HepG2 (cell line): ENCODE measurements around the gene LUC7L. TPM values are rescaled to one million over a fixed set of nuclear protein-coding genes. Genes with fewer than 3 reads are reported as not detected.
"Not testable (repeated sequence)": the region's sequence is repeated elsewhere in the genome, so short reads cannot be mapped to it uniquely, and the experiment has no call there.

Experiments
- ATAC-seq: fragments of 200-7000 bp; cut with Tn5 transposase; 3 replicates; pipeline ENCODE4 v1.9.1; 2020; ENCODE audit warnings: mild to moderate bottlenecking, moderate library complexity
- BruUV-seq: library from RNA; stranded (reverse); fragments of 400-500 nt; replicated peaks from 2 replicates; lab custom pipeline; 2021; lab: Mats Ljungman, UMichigan
- CTCF ChIA-PET: fragments of 300-600 bp; formaldehyde crosslinking; extraction: SDS; loops from one replicate; lab custom pipeline; 2021; ENCODE audit warnings: low total read pairs, inconsistent platforms, low intra/inter-chr PET ratio; lab: Yijun Ruan, JAX
- POLR2A ChIA-PET: fragments of 350-600 bp; sonication (Branson Sonifier 250); formaldehyde crosslinking; loops from one replicate; lab custom pipeline; 2020; ENCODE audit warnings: antibody characterized with exemption, inconsistent platforms; lab: Yijun Ruan, JAX
- DNase-seq: peaks from one replicate; pipeline ENCODE4 v3.0.0-alpha.2; 2015; ENCODE audit warnings: low spot score
- FAIRE-seq: peaks from 3 replicates; lab custom pipeline; 2011; peaks lifted over from hg19 to GRCh38; lab: Jason Lieb, UNC
- H2AFZ ChIP-seq: one replicate; pipeline ENCODE4 v1.6.1; 2011; ENCODE audit warnings: low read length, inconsistent platforms
- H3K27ac ChIP-seq: fragments of 300-600 bp; 3 replicates; pipeline ENCODE4 v1.8.0; 2011; ENCODE audit warnings: mixed run types, mild to moderate bottlenecking, mixed read lengths, low read length, inconsistent platforms; ENCODE audit not compliant: insufficient read depth; ENCODE audit errors: extremely low read length
- H3K27me3 ChIP-seq, 2 experiments: fragments of 200-600 bp in 1 of 2; 2 replicates in 1 of 2; 3 replicates in 1 of 2; pipeline versions ENCODE4 v1.6.0 to v1.8.0; 2011; ENCODE audit warnings: low read length in 2 of 2, mild to moderate bottlenecking in 2 of 2, moderate library complexity in 2 of 2, inconsistent platforms in 1 of 2; ENCODE audit not compliant: insufficient read depth in 2 of 2, control insufficient read depth in 1 of 2
- H3K36me3 ChIP-seq, 2 experiments: fragments of 200-600 bp in 1 of 2; replicated peaks in 1 of 2; 2 replicates in 1 of 2; 3 replicates in 1 of 2; pipeline versions ENCODE4 v1.5.1 to v1.8.0; 2011; ENCODE audit warnings: low read length in 2 of 2, inconsistent platforms in 1 of 2; ENCODE audit not compliant: insufficient read depth in 2 of 2, control insufficient read depth in 1 of 2
- H3K4me1 ChIP-seq: 2 replicates; pipeline ENCODE4 v1.5.1; 2012; ENCODE audit warnings: low read length, inconsistent platforms; ENCODE audit not compliant: insufficient read depth
- H3K4me2 ChIP-seq: 2 replicates; pipeline ENCODE4 v1.6.0; 2011; ENCODE audit warnings: low read depth, low read length, inconsistent platforms
- H3K4me3 ChIP-seq, 3 experiments: fragments of 200-600 bp in 1 of 3; sonication (generic), shearing (Covaris generic) in 1 of 3; replicated peaks in 1 of 3; 2 replicates each; pipeline ENCODE4 v1.5.1; 2011 to 2016; ENCODE audit warnings: low read length in 3 of 3, inconsistent platforms in 2 of 3, low read depth in 2 of 3, mild to moderate bottlenecking in 2 of 3, control low read depth in 1 of 3, mixed read lengths in 1 of 3; ENCODE audit not compliant: insufficient read depth in 1 of 3
- H3K79me2 ChIP-seq: one replicate; pipeline ENCODE4 v1.6.1; 2011; ENCODE audit warnings: low read length, inconsistent platforms; ENCODE audit not compliant: insufficient read depth
- H3K9ac ChIP-seq: 2 replicates; pipeline ENCODE4 v1.6.0; 2011; ENCODE audit warnings: mild to moderate bottlenecking, low read depth, low read length, inconsistent platforms; ENCODE audit not compliant: insufficient read depth
- H3K9me3 ChIP-seq: 2 replicates; pipeline ENCODE4 v1.5.1; 2012; ENCODE audit warnings: mild to moderate bottlenecking, low read length
- H4K20me1 ChIP-seq: 2 replicates; pipeline ENCODE4 v1.6.0; 2011; ENCODE audit warnings: inconsistent platforms, mild to moderate bottlenecking, low read length, moderate library complexity; ENCODE audit not compliant: insufficient read depth
- KDM1A ChIP-seq: IDR thresholded peaks from 2 replicates; pipeline ENCODE4 v1.6.1; 2016; ENCODE audit warnings: missing compliant biosample characterization
- KDM2A ChIP-seq: sonication (generic); formaldehyde crosslinking; IDR thresholded peaks from 2 replicates; pipeline ENCODE4 v1.4.0; 2020; ENCODE audit warnings: low read depth, missing genetic modification reagents, borderline replicate concordance
- WGBS: methylation state at CpG from one replicate; pipeline ENCODE4 v1.1.6; 2017; ENCODE audit warnings: low lambda C conversion rate; 5-methylcytosine and 5-hydroxymethylcytosine counted together
- in situ Hi-C: cut with HindIII; loops from 2 replicates; pipeline ENCODE4 v1.10.0; 2017; ENCODE audit warnings: low pct_unique_long_range_greater_than_20kb; ENCODE audit not compliant: extremely low pct_ligation_motif_present
- intact Hi-C: fragments of 100-400 bp; cut with micrococcal nuclease; formaldehyde crosslinking; loops from one replicate; pipeline ENCODE4 v1.10.0; 2022; ENCODE audit not compliant: unreplicated experiment
- polyA plus RNA-seq, 8 experiments: library from polyadenylated mRNA; depleted of rRNA in 3 of 8; stranded (reverse) in 7 of 8; unstranded in 1 of 8; fragments of >200 nt; fragmentation: Illumina TruSeq in 4 of 8; extraction: Trizol in 4 of 8; gene quantifications; 2 replicates each; pipeline versions ENCODE4 v1.2.1 to v1.2.3, GENCODE V29; 2011 to 2016; ENCODE audit warnings: low read depth in 4 of 8, missing spikeins in 1 of 8, mixed read lengths in 1 of 8; ENCODE audit not compliant: insufficient read depth in 1 of 8
- total RNA-seq, 5 experiments: library from RNA; depleted of rRNA; stranded (reverse); fragments of >200 nt; fragmentation: Illumina TruSeq; extraction: Trizol; gene quantifications; 2 replicates each; pipeline ENCODE4 v1.2.3, GENCODE V29; 2016; ENCODE audit warnings: low read depth in 1 of 5
- TF ChIP-seq, protein P1 (sequence below): sonication (generic); formaldehyde crosslinking; IDR thresholded peaks from 2 replicates; pipeline ENCODE4 v1.4.0; 2020; ENCODE audit warnings: missing genetic modification reagents

LUC7L gene
- total and polyA plus RNA-seq, 2 of the 13 experiments (the other 11 are each of a cell fraction or from before 2014, with no cell fraction given), result 48.7 to 56.9 TPM

DNA sequence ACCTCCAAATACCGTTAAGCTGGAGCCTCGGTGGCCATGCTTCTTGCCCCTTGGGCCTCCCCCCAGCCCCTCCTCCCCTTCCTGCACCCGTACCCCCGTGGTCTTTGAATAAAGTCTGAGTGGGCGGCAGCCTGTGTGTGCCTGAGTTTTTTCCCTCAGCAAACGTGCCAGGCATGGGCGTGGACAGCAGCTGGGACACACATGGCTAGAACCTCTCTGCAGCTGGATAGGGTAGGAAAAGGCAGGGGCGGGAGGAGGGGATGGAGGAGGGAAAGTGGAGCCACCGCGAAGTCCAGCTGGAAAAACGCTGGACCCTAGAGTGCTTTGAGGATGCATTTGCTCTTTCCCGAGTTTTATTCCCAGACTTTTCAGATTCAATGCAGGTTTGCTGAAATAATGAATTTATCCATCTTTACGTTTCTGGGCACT lies 51.8 kb downstream of the LUC7L start:
- FAIRE-seq (no peak), DNase-seq (no peak), ATAC-seq (no peak)
- H3K4me1 ChIP-seq, result peaks cover 28% of the 10 kb centered on the region
- H2AFZ ChIP-seq, result no peak overlapping the region
- WGBS, result 20% methylated on average over 11 of the region's 13 CpGs
- BruUV-seq, result no TSS peak
- CTCF ChIA-PET, result no interaction called here
- H3K9me3 ChIP-seq, result no peaks in the 10 kb centered on the region
- POLR2A ChIA-PET, result no interaction called here
- no peak overlapping the region; a peak in 1 of 6 replicates for H3K4me3 ChIP-seq
- H3K9ac ChIP-seq, result no peak overlapping the region
- in situ Hi-C loops, result no loop called here
- H3K36me3 ChIP-seq, result no peaks in the 10 kb centered on the region
- no peak for TF ChIP-seq KDM1A (CRISPR knock-in tag)
- peak; percentile 5; the same call in 1 of the 2 replicates for TF ChIP-seq KDM2A
- H3K4me2 ChIP-seq, result peak overlapping the region; percentile 6; the same call in 1 of the 2 replicates
- no peak overlapping the region for H3K27ac ChIP-seq
- H3K27me3 ChIP-seq, result peaks cover 0 to 18% of the 10 kb centered on the region in 2 experiments; a peak in 4 of 5 replicates
- intact Hi-C loops, result no loop called here
- 0 out of 2 replicates have a peak, but pooled peaks cover 6% of the 10 kb centered on the region for H4K20me1 ChIP-seq
- H3K79me2 ChIP-seq, result no peaks in the 10 kb centered on the region

DNA sequence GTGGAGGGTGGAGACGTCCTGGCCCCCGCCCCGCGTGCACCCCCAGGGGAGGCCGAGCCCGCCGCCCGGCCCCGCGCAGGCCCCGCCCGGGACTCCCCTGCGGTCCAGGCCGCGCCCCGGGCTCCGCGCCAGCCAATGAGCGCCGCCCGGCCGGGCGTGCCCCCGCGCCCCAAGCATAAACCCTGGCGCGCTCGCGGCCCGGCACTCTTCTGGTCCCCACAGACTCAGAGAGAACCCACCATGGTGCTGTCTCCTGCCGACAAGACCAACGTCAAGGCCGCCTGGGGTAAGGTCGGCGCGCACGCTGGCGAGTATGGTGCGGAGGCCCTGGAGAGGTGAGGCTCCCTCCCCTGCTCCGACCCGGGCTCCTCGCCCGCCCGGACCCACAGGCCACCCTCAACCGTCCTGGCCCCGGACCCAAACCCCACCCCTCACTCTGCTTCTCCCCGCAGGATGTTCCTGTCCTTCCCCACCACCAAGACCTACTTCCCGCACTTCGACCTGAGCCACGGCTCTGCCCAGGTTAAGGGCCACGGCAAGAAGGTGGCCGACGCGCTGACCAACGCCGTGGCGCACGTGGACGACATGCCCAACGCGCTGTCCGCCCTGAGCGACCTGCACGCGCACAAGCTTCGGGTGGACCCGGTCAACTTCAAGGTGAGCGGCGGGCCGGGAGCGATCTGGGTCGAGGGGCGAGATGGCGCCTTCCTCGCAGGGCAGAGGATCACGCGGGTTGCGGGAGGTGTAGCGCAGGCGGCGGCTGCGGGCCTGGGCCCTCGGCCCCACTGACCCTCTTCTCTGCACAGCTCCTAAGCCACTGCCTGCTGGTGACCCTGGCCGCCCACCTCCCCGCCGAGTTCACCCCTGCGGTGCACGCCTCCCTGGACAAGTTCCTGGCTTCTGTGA lies 52.5 kb downstream of the LUC7L start, which contains the start of gene HBA1:
Gene HBA1 (plus strand): TSS at position 204 of the 906 bp plus-strand sequence. CDS start 37 bp downstream, at position 241.
- H3K27ac ChIP-seq, in situ Hi-C loops, intact Hi-C loops, H4K20me1 ChIP-seq, H2AFZ ChIP-seq, POLR2A ChIA-PET, H3K9ac ChIP-seq, CTCF ChIA-PET, H3K9me3 ChIP-seq, BruUV-seq, ATAC-seq, H3K79me2 ChIP-seq, DNase-seq, H3K4me3 ChIP-seq, H3K36me3 ChIP-seq, FAIRE-seq: not testable (repeated sequence)
- Histone ChIP-seq H3K4me1 (peaks cover 28% of the 10 kb centered on the region), H3K27me3 (peaks cover 0 to 18% of the 10 kb centered on the region in 2 experiments; a peak in 4 of 5 replicates), H3K4me2 (peak within 1 kb of the TSS; percentile 6; the same call in 1 of the 2 replicates)
- WGBS, result 11% methylated on average over 12 of the region's 88 CpGs
- TF ChIP-seq KDM2A, result peak; percentile 28; the same call in 1 of the 2 replicates
- TF ChIP-seq, protein P1, sequence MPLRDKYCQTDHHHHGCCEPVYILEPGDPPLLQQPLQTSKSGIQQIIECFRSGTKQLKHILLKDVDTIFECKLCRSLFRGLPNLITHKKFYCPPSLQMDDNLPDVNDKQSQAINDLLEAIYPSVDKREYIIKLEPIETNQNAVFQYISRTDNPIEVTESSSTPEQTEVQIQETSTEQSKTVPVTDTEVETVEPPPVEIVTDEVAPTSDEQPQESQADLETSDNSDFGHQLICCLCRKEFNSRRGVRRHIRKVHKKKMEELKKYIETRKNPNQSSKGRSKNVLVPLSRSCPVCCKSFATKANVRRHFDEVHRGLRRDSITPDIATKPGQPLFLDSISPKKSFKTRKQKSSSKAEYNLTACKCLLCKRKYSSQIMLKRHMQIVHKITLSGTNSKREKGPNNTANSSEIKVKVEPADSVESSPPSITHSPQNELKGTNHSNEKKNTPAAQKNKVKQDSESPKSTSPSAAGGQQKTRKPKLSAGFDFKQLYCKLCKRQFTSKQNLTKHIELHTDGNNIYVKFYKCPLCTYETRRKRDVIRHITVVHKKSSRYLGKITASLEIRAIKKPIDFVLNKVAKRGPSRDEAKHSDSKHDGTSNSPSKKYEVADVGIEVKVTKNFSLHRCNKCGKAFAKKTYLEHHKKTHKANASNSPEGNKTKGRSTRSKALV (CRISPR knock-in tag), result 0 out of 2 replicates have a peak, but pooled peaks have one; percentile 32

DNA sequence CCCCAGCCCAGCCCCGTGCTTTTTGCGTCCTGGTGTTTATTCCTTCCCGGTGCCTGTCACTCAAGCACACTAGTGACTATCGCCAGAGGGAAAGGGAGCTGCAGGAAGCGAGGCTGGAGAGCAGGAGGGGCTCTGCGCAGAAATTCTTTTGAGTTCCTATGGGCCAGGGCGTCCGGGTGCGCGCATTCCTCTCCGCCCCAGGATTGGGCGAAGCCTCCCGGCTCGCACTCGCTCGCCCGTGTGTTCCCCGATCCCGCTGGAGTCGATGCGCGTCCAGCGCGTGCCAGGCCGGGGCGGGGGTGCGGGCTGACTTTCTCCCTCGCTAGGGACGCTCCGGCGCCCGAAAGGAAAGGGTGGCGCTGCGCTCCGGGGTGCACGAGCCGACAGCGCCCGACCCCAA lies 53.2 kb downstream of the LUC7L start:
- H3K4me2 ChIP-seq, H3K4me3 ChIP-seq, H3K27ac ChIP-seq, FAIRE-seq, H3K79me2 ChIP-seq, intact Hi-C loops, BruUV-seq, H3K9me3 ChIP-seq, in situ Hi-C loops, H2AFZ ChIP-seq, DNase-seq, H4K20me1 ChIP-seq, CTCF ChIA-PET, ATAC-seq, H3K9ac ChIP-seq, POLR2A ChIA-PET, H3K36me3 ChIP-seq: not testable (repeated sequence)
- Histone ChIP-seq H3K4me1 (peaks cover 21% of the 10 kb centered on the region), H3K27me3 (peaks cover 0 to 18% of the 10 kb centered on the region in 2 experiments; a peak in 4 of 5 replicates)
- WGBS, result no CpG with 5 or more reads among the region's 39 CpGs
